ENCODE results near the gene NFKBIZ.

NFKBIZ gene

GRCh38 chr3:101848754-101849713, at the start of gene NFKBIZ:
TSS of gene NFKBIZ (plus strand) at chr3:101849514. CDS start at chr3:101849629, 115 bp downstream.
- DNase-seq (ENCODE audit: low read depth, low spot score) = peak; percentile 81

DNA sequence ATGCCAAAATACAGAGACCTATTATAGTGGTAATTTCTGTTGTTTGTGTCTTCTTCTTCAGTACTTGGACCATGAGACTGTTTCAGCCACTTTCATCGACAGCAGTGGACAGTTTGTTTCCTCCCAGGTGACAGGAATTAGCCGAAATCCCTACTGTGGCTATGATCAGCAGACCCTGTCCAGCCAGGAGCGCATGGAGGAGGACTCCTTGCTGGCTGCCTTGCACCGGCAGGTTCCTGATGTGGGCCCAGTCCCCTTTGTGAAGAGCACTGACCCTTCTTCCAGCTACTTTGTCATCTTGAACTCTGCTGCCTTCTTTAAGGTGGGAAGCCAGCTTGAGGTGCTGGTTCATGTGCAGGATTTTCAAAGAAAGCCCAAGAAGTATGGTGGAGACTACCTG, 48.1 kb upstream of the NFKBIZ start:
- no peak for DNase-seq (ENCODE audit: low read depth, low spot score)

DNA sequence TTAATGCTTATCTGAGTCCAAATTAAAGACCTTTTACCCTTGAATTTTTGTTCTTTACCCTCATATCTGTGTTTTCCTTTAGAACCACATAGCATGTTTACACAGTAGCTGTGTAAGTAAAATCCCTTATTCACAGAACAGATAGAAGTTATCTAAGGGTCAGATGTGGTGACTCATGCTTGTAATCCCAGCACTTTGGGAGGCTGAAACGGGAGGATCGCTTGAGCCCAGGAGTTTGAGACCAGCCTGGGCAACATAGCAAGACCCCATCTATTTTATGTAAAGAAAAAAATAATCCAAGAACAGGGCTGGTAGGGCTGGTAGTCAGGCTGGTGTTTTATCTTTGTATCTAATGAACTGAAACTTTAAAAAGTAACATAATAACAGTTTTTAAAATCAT, 47.1 kb upstream of the NFKBIZ start:
- no peak for DNase-seq (ENCODE audit: low read depth, low spot score)

DNA sequence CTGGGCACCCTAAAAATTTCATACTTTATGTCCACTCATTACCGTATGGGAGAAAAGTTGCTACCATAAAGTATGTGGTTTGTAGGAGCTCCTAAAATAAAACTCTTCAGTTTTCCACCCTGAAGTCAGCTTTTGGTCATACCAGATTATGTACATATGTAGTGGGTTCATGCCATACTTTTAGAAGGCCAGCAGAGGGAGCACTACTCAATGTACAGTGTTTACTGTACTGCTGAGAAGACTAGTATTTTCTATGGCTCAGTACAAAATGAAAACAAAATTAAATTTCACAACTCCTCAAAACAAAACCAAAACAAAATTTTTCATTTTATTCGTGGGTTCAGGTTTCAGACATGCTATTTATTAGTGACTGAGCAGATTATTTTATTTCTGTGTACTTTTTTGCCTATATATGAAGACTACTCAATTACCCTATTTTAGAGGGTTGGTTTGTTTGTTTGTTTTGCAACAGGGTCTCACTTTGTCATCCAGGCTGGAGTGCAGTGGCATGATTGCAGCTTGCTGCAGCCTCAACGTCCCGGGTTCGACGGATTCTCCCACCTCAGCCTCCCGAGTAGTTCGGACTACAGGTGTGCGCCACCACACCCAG, 46.0 kb upstream of the NFKBIZ start:
- peak; percentile 30 for DNase-seq (ENCODE audit: low read depth, low spot score)

DNA sequence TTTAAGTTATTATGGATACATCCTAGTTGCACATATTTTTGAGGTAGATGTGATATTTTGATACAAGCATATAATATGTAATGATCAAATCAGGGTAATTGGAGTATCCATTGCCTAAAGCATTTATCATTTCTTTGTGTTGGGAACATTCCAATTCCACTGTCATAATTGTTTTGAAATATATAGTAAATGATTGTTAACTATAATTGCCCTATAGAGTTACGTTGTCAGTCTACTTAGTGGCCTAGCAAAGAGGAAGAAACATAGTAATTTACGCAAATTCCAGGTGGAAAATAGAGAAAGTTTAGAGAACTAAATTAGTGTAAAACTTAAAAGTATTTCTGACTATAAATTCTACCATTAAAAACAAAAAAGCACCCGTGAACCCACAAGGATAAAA, 45.4 kb upstream of the NFKBIZ start:
- DNase-seq (ENCODE audit: low read depth, low spot score) = no peak

DNA sequence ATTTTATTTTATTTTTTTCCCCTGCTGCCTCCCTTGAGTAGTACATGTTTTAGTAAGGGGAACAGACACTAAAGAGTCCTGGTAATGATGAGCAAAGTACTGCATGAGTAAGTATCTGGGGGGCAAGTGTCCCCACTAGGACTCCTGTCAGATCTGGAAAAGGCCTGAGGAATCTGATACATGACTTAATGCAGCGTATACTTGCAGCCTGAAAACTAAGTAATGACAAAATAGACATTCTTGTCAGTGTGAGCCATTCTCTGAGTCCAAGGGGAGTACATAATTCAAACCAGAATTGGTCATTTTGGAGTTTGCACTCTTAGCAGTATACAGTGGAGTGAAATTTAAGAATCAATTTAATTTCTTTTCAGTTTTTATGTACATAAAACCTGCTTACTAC, 42.8 kb upstream of the NFKBIZ start:
- no peak for DNase-seq (ENCODE audit: low read depth, low spot score)

GRCh38 chr3:101807888-101808287, 41.4 kb upstream of the NFKBIZ start:
- DNase-seq (ENCODE audit: low read depth, low spot score) = no peak

DNA sequence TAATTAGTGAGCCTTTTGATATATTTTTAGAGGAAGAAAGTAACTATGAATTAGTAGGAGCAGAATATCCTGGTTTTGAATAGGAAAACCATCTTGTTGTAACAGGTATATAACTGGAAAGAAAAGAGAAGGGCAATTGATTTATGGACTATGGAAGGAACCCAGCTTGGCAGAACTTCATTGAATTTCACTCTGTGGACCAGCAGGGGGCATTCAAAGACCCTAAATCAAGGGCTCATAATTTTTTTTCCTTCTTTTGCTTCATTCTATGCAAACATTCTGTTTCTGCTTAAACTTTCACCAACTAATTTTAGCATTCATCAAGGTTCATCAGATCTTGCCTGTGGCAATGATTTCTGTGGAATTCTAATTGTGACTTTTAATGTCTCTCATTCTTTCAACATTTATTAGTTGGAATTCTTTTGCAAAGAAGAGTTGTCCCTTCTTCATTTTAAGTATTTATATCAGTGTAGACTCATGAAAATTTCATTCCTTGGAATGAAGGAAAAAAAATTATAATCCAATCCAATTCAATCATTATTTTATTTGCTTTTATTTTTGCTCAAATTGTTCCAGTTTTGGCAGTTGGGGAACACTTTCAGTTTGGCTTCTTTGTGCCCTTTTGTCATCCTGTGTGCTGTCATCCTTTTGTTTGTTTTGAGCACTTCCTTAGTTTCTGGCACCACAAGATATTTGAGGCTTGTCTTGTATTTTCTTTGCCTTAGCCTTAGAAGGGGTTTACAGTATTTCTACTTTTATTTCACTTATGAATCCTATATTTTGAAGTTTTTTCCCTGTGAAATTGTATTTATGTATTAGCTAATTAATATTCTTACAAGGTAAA, 39.9 kb upstream of the NFKBIZ start:
- DNase-seq (ENCODE audit: low read depth, low spot score) = no peak

DNA sequence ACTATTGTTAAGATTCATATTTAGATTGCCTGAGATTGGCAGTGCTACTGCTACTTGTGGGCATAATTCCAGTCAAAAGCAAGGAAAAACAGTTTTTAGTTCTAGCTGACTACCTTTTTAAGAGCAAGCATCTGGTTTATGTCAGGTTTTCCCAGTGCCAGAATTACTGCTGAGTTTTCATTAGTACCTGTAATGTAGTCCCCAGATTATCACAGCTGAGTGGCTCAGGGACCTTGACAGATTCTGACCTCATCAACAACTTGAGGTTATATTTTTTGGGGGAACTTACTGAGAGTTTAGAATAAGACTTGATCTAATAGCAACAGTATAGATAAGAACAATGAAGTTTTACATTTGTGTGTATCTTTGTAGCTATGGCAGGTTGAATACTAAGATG, 39.3 kb upstream of the NFKBIZ start:
- DNase-seq (ENCODE audit: low read depth, low spot score) = no peak

GRCh38 chr3:101811875-101812274, 37.4 kb upstream of the NFKBIZ start:
- DNase-seq (ENCODE audit: low read depth, low spot score) = no peak

DNA sequence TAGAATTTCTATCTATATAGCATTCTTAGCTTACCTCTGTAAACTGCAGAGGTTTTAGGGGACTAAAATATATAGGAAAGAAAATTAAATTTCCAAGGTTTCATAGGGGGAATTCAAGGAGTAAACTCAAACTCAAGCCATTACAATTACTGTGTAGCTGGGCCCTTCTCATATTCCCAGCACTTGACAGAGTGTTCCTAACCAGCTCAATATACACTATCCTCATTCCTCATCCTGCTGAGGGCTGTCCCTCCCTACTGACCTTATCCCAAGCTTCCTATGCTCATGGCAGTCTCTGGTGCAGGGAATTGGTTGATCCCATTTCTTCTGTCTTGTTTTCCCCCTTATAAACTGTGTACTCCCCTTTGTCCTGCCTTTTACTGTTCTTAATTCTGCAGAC, 36.4 kb upstream of the NFKBIZ start:
- DNase-seq (ENCODE audit: low read depth, low spot score) = no peak

DNA sequence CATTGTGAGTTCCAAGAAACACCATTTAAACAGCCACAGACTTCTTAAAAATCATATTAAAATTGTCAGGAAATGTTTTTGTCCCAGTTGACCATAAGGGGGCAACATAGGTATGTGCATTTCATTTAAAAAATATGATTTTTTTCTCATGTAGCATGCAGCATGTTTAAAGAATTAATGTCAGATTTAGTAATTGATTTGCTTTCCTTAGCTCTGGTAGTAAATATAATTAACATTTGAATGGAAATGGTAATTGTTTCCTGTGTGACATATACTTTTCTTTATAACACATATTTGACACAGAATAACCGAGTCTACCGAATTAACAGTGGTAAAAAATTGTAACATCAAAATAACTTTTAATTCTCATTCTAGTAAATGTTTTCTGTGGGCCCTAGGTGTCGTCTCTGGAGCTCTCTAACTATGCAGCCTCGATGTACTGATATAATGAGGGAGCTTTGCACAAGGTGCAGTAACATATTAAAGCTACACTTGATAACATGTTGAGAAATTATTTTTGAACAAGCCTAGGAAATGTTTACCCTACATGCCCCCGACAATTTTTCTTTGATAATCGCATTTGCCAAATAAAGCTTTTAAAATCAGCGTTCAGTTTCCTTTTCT, 35.4 kb upstream of the NFKBIZ start:
- no peak for DNase-seq (ENCODE audit: low read depth, low spot score)

DNA sequence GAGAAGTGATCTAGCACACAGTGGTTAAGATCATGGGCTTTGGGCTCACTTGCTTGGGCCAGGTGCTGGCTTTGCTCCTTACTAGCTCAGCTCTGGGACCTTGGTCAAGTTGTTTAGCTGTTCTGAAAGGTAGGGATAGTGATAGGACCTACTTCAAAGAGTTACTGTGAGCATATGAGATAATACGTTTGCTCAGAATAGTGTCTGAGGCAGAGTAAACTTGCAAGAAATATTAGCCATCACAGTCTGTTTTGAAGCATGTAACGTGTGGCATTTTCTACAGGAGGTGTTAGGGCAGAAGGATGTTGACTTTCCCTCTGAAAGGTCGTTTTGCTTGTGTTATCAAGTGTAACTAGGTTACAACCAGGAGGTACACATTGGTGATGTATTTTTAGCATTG, 34.5 kb upstream of the NFKBIZ start:
- no peak for DNase-seq (ENCODE audit: low read depth, low spot score)

DNA sequence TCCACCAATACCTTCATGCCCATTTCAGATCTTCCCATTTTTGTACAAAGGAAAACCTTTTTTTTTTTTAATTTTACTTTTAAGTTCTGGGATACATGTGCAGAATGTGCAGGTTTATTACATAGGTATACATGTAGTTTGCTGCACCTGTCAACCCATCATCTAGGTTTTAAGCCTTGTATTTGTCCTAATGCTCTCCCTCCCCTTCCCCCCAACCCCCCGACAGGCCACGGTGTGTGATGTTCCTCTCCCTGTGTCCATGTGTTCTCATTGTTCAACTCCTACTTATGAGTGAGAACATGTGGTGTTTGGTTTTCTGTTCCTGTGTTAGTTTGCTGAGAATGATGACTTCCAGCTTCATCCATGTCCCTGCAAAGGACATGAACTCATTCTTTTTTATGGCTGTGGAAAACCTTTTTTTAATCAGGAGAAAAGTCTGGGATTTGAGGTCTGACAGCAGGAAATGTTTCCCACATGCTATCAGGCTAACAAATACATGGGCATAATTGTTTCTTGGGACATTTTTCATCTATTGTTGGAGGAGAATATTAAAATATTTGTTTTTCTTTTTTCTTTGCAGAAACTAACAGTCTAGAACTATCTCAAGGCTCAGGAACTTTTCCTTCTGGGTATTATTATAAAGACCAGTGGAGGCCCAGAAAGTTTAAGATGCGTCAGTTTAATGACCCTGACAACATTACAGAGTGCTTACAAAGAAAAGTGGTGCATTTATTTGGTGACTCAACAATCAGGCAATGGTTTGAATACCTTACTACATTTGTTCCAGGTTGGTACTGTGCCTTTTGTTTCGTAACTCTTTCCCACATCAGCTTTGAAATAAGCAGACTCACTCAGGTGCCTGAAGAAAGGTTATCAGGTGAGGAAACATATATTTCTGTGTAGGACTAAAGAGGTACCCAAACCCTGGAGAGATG, 32.8 kb upstream of the NFKBIZ start:
- no peak for DNase-seq (ENCODE audit: low read depth, low spot score)

GRCh38 chr3:101817992-101818391, 31.3 kb upstream of the NFKBIZ start:
- no peak for DNase-seq (ENCODE audit: low read depth, low spot score)

- DNase-seq (ENCODE audit: low read depth, low spot score) = no peak
These were observed 29.6 kb upstream of the NFKBIZ start for GRCh38 chr3:101819649-101820206.

DNA sequence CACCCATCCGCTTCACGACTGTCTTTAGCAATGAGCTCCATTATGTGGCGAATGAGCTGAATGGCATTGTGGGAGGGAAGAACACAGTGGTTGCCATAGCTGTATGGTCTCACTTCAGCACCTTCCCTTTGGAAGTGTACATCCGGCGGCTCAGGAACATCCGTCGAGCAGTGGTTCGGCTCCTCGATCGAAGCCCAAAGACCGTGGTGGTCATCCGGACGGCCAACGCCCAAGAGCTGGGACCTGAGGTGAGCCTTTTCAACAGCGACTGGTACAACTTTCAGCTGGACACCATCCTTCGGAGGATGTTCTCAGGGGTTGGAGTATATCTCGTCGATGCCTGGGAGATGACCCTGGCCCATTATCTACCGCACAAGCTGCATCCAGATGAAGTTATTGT, 27.8 kb upstream of the NFKBIZ start:
- DNase-seq (ENCODE audit: low read depth, low spot score) = no peak

- no peak for DNase-seq (ENCODE audit: low read depth, low spot score)
These were observed 25.8 kb upstream of the NFKBIZ start for GRCh38 chr3:101823525-101823924.

DNA sequence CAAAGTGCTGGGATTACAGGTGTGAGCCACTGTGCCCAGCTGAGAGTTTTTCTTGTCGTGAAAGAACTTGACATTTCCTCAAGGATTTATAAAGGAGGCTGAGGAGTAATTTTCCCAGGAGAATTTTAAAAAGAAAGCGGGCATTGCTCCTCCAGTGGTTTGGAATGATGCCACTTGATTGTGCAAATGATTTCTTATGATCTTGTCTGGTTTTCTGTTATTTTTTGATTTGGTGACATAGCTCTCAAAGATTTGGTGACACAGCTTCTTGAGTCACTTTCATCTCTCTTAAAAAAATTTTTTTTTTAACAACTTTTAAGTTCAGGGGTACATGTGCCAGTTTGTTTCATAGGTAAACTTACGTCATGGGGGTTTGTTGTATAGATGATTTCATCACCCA, 24.6 kb upstream of the NFKBIZ start:
- DNase-seq (ENCODE audit: low read depth, low spot score) = no peak

GRCh38 chr3:101825904-101826445, 23.3 kb upstream of the NFKBIZ start:
- no peak for DNase-seq (ENCODE audit: low read depth, low spot score)
